ENCODE measurements around the gene IRF2BPL. TPM values are rescaled to one million over a fixed set of nuclear protein-coding genes. Genes with fewer than 3 reads are reported as not detected.

IRF2BPL gene
- total RNA-seq, 4 donors from 2014 or later: 58.6 to 105 (median 98.4) TPM

DNA sequence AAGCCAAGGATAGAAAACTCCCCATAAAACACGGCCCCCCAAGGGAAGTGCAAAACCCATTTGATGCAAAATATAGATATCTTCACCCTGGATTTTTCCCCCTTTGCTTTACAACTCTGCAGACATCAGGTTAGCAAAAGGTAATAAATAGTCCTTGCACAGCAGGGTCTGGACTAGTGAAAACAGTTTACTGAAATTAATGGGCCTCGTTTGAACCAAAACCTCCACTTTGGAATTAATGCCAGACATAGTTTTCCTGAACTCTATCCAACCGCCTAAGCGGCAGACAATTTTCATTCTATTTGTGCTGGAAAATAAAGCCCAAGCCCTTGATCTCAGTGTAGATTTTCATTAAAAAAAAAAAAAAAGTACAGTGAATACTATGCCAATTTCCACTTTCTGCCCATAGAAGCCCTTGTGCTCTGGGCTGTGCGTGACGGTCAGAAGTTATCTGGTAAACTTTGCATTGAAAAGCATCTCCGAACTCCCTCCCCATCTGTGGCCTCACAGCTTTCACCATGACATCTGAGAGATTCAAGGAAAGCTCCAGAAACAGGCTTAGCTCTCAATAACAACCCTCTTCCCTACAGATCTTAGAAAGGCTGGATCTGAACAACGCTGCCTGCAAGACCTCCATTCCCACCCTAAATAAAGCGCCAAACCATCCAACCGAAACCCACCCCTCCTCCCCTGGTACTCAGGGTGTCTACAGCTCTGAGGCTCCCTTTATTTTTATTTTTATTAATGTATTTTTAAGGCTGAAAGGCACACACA lies 11.0 kb upstream of the IRF2BPL start:
- WGBS: 5% methylated on average over 10 of the region's 10 CpGs
- Histone ChIP-seq H3K27ac (replicated peaks in 1 of 4) (peak overlapping the region; percentile 93 to 100 (median 98)), H3K9me3 (no peaks in the 10 kb centered on the region), H3K4me1 (peaks cover 81 to 98% (median 93%) of the 10 kb centered on the region in 4 donors), H3K4me3 (peak overlapping the region; percentile 28 to 49 (median 44)), H3K27me3 (no peaks in the 10 kb centered on the region), H3K36me3 (no peaks in the 10 kb centered on the region)
- DNase-seq (ENCODE audit: extremely low spot score): no peak
- no peak for TF ChIP-seq EP300 (IDR thresholded peaks at IDR 0.05)
- TF ChIP-seq, protein P1, sequence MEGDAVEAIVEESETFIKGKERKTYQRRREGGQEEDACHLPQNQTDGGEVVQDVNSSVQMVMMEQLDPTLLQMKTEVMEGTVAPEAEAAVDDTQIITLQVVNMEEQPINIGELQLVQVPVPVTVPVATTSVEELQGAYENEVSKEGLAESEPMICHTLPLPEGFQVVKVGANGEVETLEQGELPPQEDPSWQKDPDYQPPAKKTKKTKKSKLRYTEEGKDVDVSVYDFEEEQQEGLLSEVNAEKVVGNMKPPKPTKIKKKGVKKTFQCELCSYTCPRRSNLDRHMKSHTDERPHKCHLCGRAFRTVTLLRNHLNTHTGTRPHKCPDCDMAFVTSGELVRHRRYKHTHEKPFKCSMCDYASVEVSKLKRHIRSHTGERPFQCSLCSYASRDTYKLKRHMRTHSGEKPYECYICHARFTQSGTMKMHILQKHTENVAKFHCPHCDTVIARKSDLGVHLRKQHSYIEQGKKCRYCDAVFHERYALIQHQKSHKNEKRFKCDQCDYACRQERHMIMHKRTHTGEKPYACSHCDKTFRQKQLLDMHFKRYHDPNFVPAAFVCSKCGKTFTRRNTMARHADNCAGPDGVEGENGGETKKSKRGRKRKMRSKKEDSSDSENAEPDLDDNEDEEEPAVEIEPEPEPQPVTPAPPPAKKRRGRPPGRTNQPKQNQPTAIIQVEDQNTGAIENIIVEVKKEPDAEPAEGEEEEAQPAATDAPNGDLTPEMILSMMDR (IDR thresholded peaks at IDR 0.05): no peak
- TF ChIP-seq POLR2AphosphoS5 (IDR thresholded peaks at IDR 0.05): no peak
- no peak for TF ChIP-seq POLR2A (IDR thresholded peaks at IDR 0.05; ENCODE audit: low read depth)
- intact Hi-C loops (cut with DNase I): no loop called here

DNA sequence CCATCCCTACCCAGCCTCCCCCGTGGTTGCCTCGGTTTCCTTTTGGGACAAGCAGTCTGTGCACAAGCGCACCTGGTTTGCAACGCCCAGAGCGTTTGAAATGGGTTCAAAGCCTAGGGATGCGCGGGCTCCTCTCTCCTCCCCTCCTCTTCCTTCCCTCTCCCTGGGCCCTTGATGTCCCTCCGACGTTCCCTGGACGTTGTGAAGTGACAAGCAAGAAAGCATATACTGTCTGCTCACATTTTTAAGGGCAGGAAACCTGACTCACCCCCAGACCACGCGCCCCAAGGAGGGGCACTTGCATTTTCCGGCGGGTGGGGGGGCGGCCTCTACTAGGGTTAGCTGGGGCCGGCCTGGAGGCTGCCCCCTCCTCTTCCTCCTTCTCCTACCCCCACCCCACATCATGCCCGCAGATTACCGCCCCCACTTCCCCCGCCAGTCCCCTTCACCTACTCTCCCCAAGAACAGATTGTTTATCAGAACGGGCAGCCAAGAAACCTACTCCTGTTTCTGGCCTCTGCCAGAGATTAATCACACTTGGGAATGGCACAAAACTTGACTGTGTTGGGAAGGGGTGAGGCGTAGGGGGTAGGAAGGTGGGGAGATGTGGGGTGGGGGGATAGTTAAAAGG lies 9.5 kb upstream of the IRF2BPL start:
- Histone ChIP-seq H3K4me1 (peaks cover 71 to 95% (median 92%) of the 10 kb centered on the region in 4 donors), H3K4me3 (peak overlapping the region in 2 of 4 donors; percentile 7 to 8), H3K27ac (replicated peaks in 1 of 4) (peak overlapping the region; percentile 93 to 100 (median 98))

DNA sequence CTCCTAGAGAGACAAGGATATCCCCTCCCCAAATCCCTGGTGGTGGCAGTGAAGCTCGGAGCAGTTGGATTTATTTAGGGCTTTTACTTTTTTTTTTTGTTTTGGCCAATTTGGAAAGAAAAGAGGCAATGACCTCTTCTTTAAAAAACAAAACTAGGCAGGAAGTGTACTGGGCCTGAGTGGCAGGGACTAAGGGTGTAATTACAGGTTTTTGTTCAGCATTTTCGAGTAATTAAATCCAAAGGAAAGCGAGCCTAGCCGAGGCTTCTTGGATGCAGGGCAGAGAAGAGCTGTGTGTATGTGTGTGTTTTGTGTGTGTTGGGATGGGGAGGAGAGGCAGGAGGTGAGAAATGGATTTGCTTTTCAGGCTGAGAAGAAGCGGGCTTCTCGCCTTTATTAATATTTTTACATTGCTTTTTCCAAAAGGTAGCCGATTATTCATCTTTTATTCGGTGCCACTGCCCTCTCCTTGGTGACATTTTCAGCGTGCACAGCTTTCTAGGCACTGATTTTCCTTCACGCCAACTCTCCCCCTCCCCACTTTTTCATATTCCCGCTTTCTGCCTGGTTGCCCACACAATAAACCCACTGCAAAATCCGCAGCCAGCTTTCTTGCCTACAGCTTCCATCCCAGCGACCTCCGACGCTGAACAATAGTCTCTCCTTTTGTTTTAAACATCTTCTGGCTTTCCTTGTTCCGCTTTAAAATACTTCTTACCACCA lies 8.9 kb upstream of the IRF2BPL start:
- Histone ChIP-seq H3K4me3 (no peak overlapping the region), H3K36me3 (no peaks in the 10 kb centered on the region), H3K9me3 (no peaks in the 10 kb centered on the region), H3K27ac (replicated peaks in 1 of 4) (peak overlapping the region; percentile 93 to 100 (median 98)), H3K27me3 (no peaks in the 10 kb centered on the region), H3K4me1 (peaks cover 71 to 95% (median 92%) of the 10 kb centered on the region in 4 donors)
- WGBS: 61% methylated on average over 16 of the region's 16 CpGs
- intact Hi-C loops (cut with DNase I): no loop called here
- no peak for DNase-seq (ENCODE audit: extremely low spot score)
- TF ChIP-seq POLR2AphosphoS5 (IDR thresholded peaks at IDR 0.05) (no peak), EP300 (IDR thresholded peaks at IDR 0.05) (no peak), POLR2A (IDR thresholded peaks at IDR 0.05; ENCODE audit: low read depth) (no peak)
- TF ChIP-seq, protein P1 (IDR thresholded peaks at IDR 0.05): no peak

More for the DNA sequence above, 9.5 kb upstream of the IRF2BPL start:
- TF ChIP-seq, protein P1 (IDR thresholded peaks at IDR 0.05): no peak
- TF ChIP-seq POLR2A (IDR thresholded peaks at IDR 0.05; ENCODE audit: low read depth): no peak
- TF ChIP-seq POLR2AphosphoS5 (IDR thresholded peaks at IDR 0.05): peak in 1 of 2 donors; percentile 37
- TF ChIP-seq EP300 (IDR thresholded peaks at IDR 0.05): no peak
- no peak for DNase-seq (ENCODE audit: extremely low spot score)
- H3K27me3 ChIP-seq: no peaks in the 10 kb centered on the region
- WGBS: 25% methylated on average over 20 of the region's 21 CpGs
- intact Hi-C loops (cut with DNase I): no loop called here
- H3K36me3 ChIP-seq: no peaks in the 10 kb centered on the region
- no peaks in the 10 kb centered on the region for H3K9me3 ChIP-seq

DNA sequence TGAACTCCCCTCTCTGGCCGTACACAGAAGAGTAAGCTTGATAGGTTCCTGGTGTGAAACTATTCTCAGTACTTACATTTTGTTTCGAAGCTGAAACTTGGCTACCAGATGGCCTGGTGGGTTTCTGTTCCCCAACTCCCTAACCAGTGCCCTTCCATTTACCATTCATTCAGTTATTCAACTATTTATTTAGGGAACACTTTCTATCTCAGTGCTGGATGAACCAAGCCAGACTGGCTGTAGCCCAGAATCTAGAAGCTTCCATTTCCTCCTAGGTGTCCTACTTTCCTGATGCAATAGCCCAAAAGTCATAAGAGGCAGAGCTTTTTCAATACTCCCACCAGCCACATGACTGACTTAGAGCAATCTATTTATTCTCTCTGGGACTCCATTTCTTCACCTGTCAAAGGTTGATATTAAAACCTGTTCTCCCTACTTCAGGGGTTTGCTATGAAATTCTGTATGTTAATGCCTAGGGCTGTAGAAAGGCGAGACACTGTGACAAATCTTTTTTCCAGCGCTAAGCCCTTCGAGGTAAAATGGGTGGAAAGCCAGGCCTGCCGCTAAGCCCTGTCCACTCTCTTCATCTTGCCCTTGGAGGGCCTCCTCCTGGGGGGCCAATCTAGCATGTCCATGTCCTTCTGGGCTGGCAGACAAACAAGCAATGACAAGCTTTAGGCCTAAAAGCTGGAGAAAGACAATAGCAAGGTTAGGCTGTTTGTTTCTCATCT lies 8.1 kb upstream of the IRF2BPL start:
- peak overlapping the region; percentile 93 to 100 (median 98) for H3K27ac ChIP-seq (replicated peaks in 1 of 4)
- intact Hi-C loops (cut with DNase I): no loop called here

More for the DNA sequence above, 8.1 kb upstream of the IRF2BPL start:
- WGBS: 88% methylated on average over 4 of the region's 6 CpGs
- TF ChIP-seq, protein P1 (IDR thresholded peaks at IDR 0.05): no peak
- TF ChIP-seq POLR2AphosphoS5 (IDR thresholded peaks at IDR 0.05) (no peak), POLR2A (IDR thresholded peaks at IDR 0.05; ENCODE audit: low read depth) (no peak), EP300 (IDR thresholded peaks at IDR 0.05) (no peak)
- peaks cover 71 to 95% (median 92%) of the 10 kb centered on the region in 4 donors for H3K4me1 ChIP-seq
- H3K4me3 ChIP-seq: no peak overlapping the region
- H3K27me3 ChIP-seq: no peaks in the 10 kb centered on the region
- no peaks in the 10 kb centered on the region for H3K9me3 ChIP-seq
- no peaks in the 10 kb centered on the region for H3K36me3 ChIP-seq
- no peak for DNase-seq (ENCODE audit: extremely low spot score)
